HepG2 (cell line): ENCODE measurements around the gene STX10. TPM values are rescaled to one million over a fixed set of nuclear protein-coding genes. Genes with fewer than 3 reads are reported as not detected.
A peak's percentile ranks its signal among the peaks of the same experiment; 100 is the strongest.

Experiments used
- EEA1 ChIP-seq: sonication (generic); formaldehyde crosslinking; IDR thresholded peaks from 2 replicates; pipeline ENCODE4 v1.5.1; 2020; ENCODE audit warnings: mild to moderate bottlenecking, missing genetic modification reagents, borderline replicate concordance
- HES4 ChIP-seq: sonication (generic); formaldehyde crosslinking; IDR thresholded peaks from 2 replicates; pipeline ENCODE4 v1.9.0; 2021; ENCODE audit warnings: mild to moderate bottlenecking, missing genetic modification reagents, borderline replicate concordance
- HNRNPH1 ChIP-seq: fragments of 200-400 bp; formaldehyde crosslinking; optimal IDR thresholded peaks from 2 replicates; pipeline ENCODE3; 2017; ENCODE audit warnings: mild to moderate bottlenecking, low read depth, low read length
- HOXD1 ChIP-seq: sonication (generic); formaldehyde crosslinking; IDR thresholded peaks from 2 replicates; pipeline ENCODE4 v1.5.0; 2020; ENCODE audit warnings: missing genetic modification reagents
- KMT2A ChIP-seq: sonication (generic); formaldehyde crosslinking; IDR thresholded peaks from 2 replicates; pipeline ENCODE4 v1.4.0; 2020; ENCODE audit warnings: missing genetic modification reagents
- MAFF ChIP-seq: IDR thresholded peaks from 2 replicates; pipeline ENCODE4 v1.6.1; 2011; ENCODE audit warnings: low read depth, low read length, improper control_type of control experiment
- MED13 ChIP-seq: sonication (generic); formaldehyde crosslinking; IDR thresholded peaks from 2 replicates; pipeline ENCODE4 v1.5.0; 2020; ENCODE audit warnings: missing genetic modification reagents
- MXI1 ChIP-seq: IDR thresholded peaks from 3 replicates; pipeline ENCODE4 v1.6.1; 2012; ENCODE audit warnings: low read depth, low read length, inconsistent platforms, borderline replicate concordance
- PCBP1 ChIP-seq: fragments of 200-400 bp; formaldehyde crosslinking; IDR thresholded peaks from 2 replicates; pipeline ENCODE4 v1.6.1; 2017; ENCODE audit warnings: mild to moderate bottlenecking, low read depth, low read length, borderline replicate concordance
- RAD51 ChIP-seq: fragments of 450-650 bp; IDR thresholded peaks from 2 replicates; pipeline ENCODE4 v1.6.1; 2016; ENCODE audit warnings: borderline replicate concordance
- RFXAP ChIP-seq: sonication (generic); formaldehyde crosslinking; IDR thresholded peaks from 2 replicates; pipeline ENCODE4 v1.4.0; 2020; ENCODE audit warnings: missing genetic modification reagents, borderline replicate concordance
- SMARCC2 ChIP-seq: fragments of 450-650 bp; IDR thresholded peaks from 2 replicates; pipeline ENCODE4 v1.6.1; 2017; ENCODE audit warnings: antibody characterized with exemption, mild to moderate bottlenecking
- STAG1 ChIP-seq: sonication (generic); formaldehyde crosslinking; IDR thresholded peaks from 2 replicates; pipeline ENCODE4 v1.4.0; 2020; ENCODE audit warnings: missing genetic modification reagents
- ZBTB7A ChIP-seq: sonication (generic); formaldehyde crosslinking; IDR thresholded peaks from 2 replicates; pipeline ENCODE4 v1.8.0; 2022; ENCODE audit warnings: mild to moderate bottlenecking, missing genetic modification reagents
- ZNF160 ChIP-seq: sonication (generic); formaldehyde crosslinking; IDR thresholded peaks from 2 replicates; pipeline ENCODE4 v1.8.0; 2022; ENCODE audit warnings: mild to moderate bottlenecking, inconsistent platforms, missing genetic modification reagents
- ZNF451 ChIP-seq: sonication (generic); formaldehyde crosslinking; IDR thresholded peaks from 2 replicates; pipeline ENCODE4 v1.5.0; 2020; ENCODE audit warnings: mild to moderate bottlenecking, missing genetic modification reagents
- ZNF543 ChIP-seq: sonication (generic); formaldehyde crosslinking; IDR thresholded peaks from 2 replicates; pipeline ENCODE4 v1.4.0; 2020; ENCODE audit warnings: mild to moderate bottlenecking, missing genetic modification reagents
- ZNF563 ChIP-seq: sonication (generic); formaldehyde crosslinking; IDR thresholded peaks from 2 replicates; pipeline ENCODE4 v1.8.0; 2022; ENCODE audit warnings: mild to moderate bottlenecking, moderate library complexity, missing genetic modification reagents
- ZNF777 ChIP-seq: sonication (generic); formaldehyde crosslinking; IDR thresholded peaks from 2 replicates; pipeline ENCODE4 v1.4.0; 2020; ENCODE audit warnings: missing genetic modification reagents
- ZSCAN25 ChIP-seq: sonication (generic); formaldehyde crosslinking; IDR thresholded peaks from 2 replicates; pipeline ENCODE4 v1.8.0; 2022; ENCODE audit warnings: mild to moderate bottlenecking, missing genetic modification reagents
- polyA plus RNA-seq, 8 experiments: library from polyadenylated mRNA; depleted of rRNA in 3 of 8; stranded (reverse) in 7 of 8; unstranded in 1 of 8; fragments of >200 nt; fragmentation: Illumina TruSeq in 4 of 8; extraction: Trizol in 4 of 8; gene quantifications; 2 replicates each; pipeline versions ENCODE4 v1.2.1 to v1.2.3, GENCODE V29; 2011 to 2016; ENCODE audit warnings: low read depth in 4 of 8, missing spikeins in 1 of 8, mixed read lengths in 1 of 8; ENCODE audit not compliant: insufficient read depth in 1 of 8
- total RNA-seq, 5 experiments: library from RNA; depleted of rRNA; stranded (reverse); fragments of >200 nt; fragmentation: Illumina TruSeq; extraction: Trizol; gene quantifications; 2 replicates each; pipeline ENCODE4 v1.2.3, GENCODE V29; 2016; ENCODE audit warnings: low read depth in 1 of 5
- TF ChIP-seq, protein P1 (sequence below): conservative IDR thresholded peaks from 2 replicates; pipeline ENCODE4 v1.6.1; 2018; ENCODE audit warnings: missing genetic modification reagents
- TF ChIP-seq, protein P2 (sequence below): sonication (generic); formaldehyde crosslinking; IDR thresholded peaks from 2 replicates; pipeline ENCODE4 v1.4.0; 2020; ENCODE audit warnings: missing genetic modification reagents
- TF ChIP-seq, protein P3 (sequence below): sonication (generic); formaldehyde crosslinking; IDR thresholded peaks from 2 replicates; pipeline ENCODE4 v1.4.0; 2020; ENCODE audit warnings: mild to moderate bottlenecking, missing genetic modification reagents
- TF ChIP-seq, protein P4 (sequence below): sonication (generic); formaldehyde crosslinking; IDR thresholded peaks from 2 replicates; pipeline ENCODE4 v1.5.0; 2020; ENCODE audit warnings: mild to moderate bottlenecking, missing genetic modification reagents, moderate library complexity
- TF ChIP-seq, protein P5 (sequence below): sonication (generic); formaldehyde crosslinking; IDR thresholded peaks from 2 replicates; pipeline ENCODE4 v1.9.0; 2022; ENCODE audit warnings: missing genetic modification reagents, mild to moderate bottlenecking, borderline replicate concordance

The STX10 gene
- total and polyA plus RNA-seq, 2 of the 13 experiments (the other 11 are each of a cell fraction or from before 2014, with no cell fraction given), result 47.9 to 66.4 TPM

DNA sequence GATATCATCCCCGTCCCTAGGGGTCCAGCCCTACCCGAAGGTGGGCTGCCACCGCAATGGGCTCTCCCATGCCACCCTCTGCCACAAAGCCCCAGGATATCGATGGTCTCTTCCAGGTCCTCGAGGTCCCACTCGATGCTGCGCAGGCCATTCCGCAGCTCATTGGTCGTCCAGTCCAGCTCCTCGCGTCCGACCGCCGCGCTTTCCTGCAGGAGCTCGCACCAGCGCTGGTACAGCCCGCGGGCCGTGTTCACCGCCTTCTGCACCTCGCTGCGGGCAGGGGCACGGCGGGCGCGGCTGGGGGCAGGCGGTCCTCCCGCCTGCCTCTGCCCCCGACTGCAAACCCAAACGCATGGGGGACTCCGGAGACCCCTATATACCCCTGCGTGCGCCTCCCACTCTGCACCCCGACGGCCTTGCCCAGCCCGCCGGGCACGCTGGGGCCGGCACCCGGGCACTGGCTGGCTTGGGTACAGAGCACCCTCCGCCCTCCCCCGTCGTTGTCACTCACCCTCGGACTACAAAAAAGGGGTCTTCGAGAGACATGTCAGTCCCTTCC, 468 bp downstream of the STX10 start (continued):
- no peak for TF ChIP-seq MED13
- TF ChIP-seq ZNF451, result 0 out of 2 replicates have a peak, but pooled peaks have one; percentile 14
- TF ChIP-seq PCBP1, result no peak
- TF ChIP-seq ZNF563 (CRISPR knock-in tag), result peak; percentile 28; the same call in 1 of the 2 replicates
- TF ChIP-seq ZNF777 (CRISPR knock-in tag), result peak; percentile 94
- no peak for TF ChIP-seq MXI1
- TF ChIP-seq STAG1 (CRISPR knock-in tag), result 0 out of 2 replicates have a peak, but pooled peaks have one; percentile 9
- TF ChIP-seq EEA1 (CRISPR knock-in tag), result peak; percentile 59; the same call in 1 of the 2 replicates
- TF ChIP-seq ZSCAN25 (CRISPR knock-in tag), result peak; percentile 12; the same call in 1 of the 2 replicates
- peak; percentile 67; the same call in 1 of the 2 replicates for TF ChIP-seq HES4
- TF ChIP-seq, protein P1, sequence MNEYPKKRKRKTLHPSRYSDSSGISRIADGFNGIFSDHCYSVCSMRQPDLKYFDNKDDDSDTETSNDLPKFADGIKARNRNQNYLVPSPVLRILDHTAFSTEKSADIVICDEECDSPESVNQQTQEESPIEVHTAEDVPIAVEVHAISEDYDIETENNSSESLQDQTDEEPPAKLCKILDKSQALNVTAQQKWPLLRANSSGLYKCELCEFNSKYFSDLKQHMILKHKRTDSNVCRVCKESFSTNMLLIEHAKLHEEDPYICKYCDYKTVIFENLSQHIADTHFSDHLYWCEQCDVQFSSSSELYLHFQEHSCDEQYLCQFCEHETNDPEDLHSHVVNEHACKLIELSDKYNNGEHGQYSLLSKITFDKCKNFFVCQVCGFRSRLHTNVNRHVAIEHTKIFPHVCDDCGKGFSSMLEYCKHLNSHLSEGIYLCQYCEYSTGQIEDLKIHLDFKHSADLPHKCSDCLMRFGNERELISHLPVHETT, result no peak
- TF ChIP-seq MAFF, result no peak
- peak; percentile 58; the same call in 1 of the 2 replicates for TF ChIP-seq HOXD1
- TF ChIP-seq, protein P2, sequence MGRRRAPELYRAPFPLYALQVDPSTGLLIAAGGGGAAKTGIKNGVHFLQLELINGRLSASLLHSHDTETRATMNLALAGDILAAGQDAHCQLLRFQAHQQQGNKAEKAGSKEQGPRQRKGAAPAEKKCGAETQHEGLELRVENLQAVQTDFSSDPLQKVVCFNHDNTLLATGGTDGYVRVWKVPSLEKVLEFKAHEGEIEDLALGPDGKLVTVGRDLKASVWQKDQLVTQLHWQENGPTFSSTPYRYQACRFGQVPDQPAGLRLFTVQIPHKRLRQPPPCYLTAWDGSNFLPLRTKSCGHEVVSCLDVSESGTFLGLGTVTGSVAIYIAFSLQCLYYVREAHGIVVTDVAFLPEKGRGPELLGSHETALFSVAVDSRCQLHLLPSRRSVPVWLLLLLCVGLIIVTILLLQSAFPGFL (CRISPR knock-in tag), result 0 out of 2 replicates have a peak, but pooled peaks have one; percentile 40
- no peak for TF ChIP-seq SMARCC2
- TF ChIP-seq ZBTB7A, result peak; percentile 56; the same call in 1 of the 2 replicates
- 0 out of 2 replicates have a peak, but pooled peaks have one; percentile 20 for TF ChIP-seq ZNF160 (CRISPR knock-in tag)
- no peak for TF ChIP-seq RAD51
- TF ChIP-seq HNRNPH1, result no peak
- peak; percentile 48; the same call in 1 of the 2 replicates for TF ChIP-seq KMT2A
- TF ChIP-seq, protein P3, sequence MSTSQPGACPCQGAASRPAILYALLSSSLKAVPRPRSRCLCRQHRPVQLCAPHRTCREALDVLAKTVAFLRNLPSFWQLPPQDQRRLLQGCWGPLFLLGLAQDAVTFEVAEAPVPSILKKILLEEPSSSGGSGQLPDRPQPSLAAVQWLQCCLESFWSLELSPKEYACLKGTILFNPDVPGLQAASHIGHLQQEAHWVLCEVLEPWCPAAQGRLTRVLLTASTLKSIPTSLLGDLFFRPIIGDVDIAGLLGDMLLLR (CRISPR knock-in tag), result peak; percentile 47; the same call in 1 of the 2 replicates
- TF ChIP-seq, protein P4, sequence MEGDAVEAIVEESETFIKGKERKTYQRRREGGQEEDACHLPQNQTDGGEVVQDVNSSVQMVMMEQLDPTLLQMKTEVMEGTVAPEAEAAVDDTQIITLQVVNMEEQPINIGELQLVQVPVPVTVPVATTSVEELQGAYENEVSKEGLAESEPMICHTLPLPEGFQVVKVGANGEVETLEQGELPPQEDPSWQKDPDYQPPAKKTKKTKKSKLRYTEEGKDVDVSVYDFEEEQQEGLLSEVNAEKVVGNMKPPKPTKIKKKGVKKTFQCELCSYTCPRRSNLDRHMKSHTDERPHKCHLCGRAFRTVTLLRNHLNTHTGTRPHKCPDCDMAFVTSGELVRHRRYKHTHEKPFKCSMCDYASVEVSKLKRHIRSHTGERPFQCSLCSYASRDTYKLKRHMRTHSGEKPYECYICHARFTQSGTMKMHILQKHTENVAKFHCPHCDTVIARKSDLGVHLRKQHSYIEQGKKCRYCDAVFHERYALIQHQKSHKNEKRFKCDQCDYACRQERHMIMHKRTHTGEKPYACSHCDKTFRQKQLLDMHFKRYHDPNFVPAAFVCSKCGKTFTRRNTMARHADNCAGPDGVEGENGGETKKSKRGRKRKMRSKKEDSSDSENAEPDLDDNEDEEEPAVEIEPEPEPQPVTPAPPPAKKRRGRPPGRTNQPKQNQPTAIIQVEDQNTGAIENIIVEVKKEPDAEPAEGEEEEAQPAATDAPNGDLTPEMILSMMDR, result no peak
- TF ChIP-seq ZNF543, result no peak
- TF ChIP-seq, protein P5, sequence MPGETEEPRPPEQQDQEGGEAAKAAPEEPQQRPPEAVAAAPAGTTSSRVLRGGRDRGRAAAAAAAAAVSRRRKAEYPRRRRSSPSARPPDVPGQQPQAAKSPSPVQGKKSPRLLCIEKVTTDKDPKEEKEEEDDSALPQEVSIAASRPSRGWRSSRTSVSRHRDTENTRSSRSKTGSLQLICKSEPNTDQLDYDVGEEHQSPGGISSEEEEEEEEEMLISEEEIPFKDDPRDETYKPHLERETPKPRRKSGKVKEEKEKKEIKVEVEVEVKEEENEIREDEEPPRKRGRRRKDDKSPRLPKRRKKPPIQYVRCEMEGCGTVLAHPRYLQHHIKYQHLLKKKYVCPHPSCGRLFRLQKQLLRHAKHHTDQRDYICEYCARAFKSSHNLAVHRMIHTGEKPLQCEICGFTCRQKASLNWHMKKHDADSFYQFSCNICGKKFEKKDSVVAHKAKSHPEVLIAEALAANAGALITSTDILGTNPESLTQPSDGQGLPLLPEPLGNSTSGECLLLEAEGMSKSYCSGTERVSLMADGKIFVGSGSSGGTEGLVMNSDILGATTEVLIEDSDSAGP (CRISPR knock-in tag), result no peak
- TF ChIP-seq RFXAP (CRISPR knock-in tag), result peak; percentile 5; the same call in 1 of the 2 replicates
